GM12891 (cell line): ENCODE measurements around the gene MRPL38.

ENCODE experiments used
- DNase-seq: peaks from one replicate; pipeline ENCODE4 v3.0.0; 2011; ENCODE audit warnings: low spot score; ENCODE audit not compliant: insufficient read length
- FAIRE-seq: peaks from 2 replicates; lab custom pipeline; 2011; peaks lifted over from hg19 to GRCh38; lab: Jason Lieb, UNC
- PAX5 ChIP-seq: IDR thresholded peaks from 2 replicates; pipeline ENCODE4 v1.6.1; 2011; ENCODE audit warnings: low read length, moderate library complexity, mild to moderate bottlenecking; ENCODE audit not compliant: insufficient read depth, severe bottlenecking
- POLR2A ChIP-seq: IDR thresholded peaks from 2 replicates; pipeline ENCODE4 v1.6.1; 2011; ENCODE audit warnings: low read depth, low read length, control low read depth
- POLR2AphosphoS5 ChIP-seq: IDR thresholded peaks from 2 replicates; pipeline ENCODE4 v1.6.1; 2011; ENCODE audit warnings: low read depth, low read length, control low read depth
- POU2F2 ChIP-seq: IDR thresholded peaks from 2 replicates; pipeline ENCODE4 v1.6.1; 2011; ENCODE audit warnings: low read depth, mild to moderate bottlenecking, control low read depth, low read length, moderate library complexity
- SPI1 ChIP-seq: IDR thresholded peaks from 2 replicates; pipeline ENCODE4 v1.6.1; 2011; ENCODE audit warnings: low read depth, low read length, control low read depth
- TAF1 ChIP-seq: IDR thresholded peaks from 2 replicates; pipeline ENCODE4 v1.6.1; 2011; ENCODE audit warnings: low read depth, low read length, control low read depth

Gene MRPL38

DNA sequence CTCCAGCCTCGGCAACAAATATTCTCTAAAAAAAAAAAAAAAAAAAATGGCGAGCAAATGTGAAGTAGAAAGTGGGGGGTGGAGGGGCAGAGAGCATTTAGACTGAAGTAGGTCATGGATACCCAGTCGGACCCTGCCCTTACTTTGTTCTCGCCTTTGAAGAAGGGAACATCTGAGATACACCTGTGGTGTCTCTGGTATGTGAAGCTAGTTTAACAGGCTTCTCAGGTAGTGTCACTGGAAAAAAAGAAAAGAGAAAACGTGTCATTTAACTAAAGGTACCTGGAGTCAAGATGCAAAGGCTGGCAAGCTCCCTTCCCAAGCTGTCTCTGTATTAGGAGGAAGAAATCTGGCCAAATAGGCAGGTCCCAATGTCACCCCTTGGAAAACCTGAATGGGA lies 28.2 kb upstream of the MRPL38 start:
- DNase-seq (no peak), FAIRE-seq (no peak)
- TF ChIP-seq POLR2AphosphoS5 (no peak), POU2F2 (no peak), TAF1 (no peak)

DNA sequence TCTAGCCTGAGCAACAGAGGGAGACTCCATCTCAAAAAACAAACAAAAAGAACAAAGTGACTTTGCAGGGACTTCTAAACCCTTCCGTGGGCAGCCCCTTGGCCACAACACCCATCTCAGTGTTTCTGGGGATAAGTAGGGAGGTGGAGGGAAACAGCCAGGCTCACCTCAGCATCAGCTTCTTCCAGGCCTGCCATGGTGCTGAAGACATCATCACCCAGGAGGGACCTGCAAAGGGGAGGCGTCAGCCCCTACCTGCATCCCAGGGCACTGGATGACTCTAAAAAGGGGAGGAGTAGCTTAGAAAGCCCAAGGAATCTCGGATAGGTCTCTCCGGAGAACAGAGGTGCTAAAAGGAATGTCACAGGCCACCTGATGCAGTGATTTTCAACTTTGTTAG lies 26.4 kb upstream of the MRPL38 start:
- FAIRE-seq (no peak), DNase-seq (no peak)
- TF ChIP-seq TAF1, result no peak
- TF ChIP-seq SPI1, result no peak
- no peak for TF ChIP-seq POLR2AphosphoS5
- no peak for TF ChIP-seq POLR2A
- TF ChIP-seq PAX5, result no peak
- TF ChIP-seq POU2F2, result no peak

DNA sequence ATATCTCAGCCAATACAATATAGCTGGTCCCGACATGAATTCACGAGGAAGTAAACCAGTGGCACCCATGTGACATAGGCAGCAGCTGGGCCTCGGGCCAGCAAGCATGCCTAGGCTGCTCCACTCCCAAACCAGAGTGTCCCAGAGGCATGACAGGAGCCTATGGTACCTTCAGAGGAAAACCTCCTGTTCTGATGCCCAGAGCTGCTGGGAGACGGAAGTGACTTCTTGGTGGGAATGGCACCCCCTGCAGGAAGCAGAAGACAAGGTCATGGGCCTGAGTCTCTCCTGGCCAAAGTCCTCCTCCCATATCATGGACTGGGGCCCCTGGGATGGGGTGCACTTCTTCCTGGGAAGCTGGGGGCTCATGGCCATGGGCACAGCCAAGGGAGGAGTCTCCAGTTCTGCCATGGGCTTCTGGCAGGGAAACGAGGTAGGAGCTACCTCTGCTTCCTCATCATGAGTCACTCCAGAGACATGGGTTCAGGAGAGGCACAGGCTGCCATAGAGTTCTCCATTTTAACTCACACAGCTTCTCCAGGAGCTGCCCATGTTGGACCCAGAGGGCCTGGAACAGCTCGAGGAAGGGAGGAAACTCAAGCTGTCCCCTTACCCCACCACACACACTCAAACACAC lies 22.7 kb upstream of the MRPL38 start:
- peak; percentile 66 for DNase-seq
- peak; percentile 16 for FAIRE-seq
- TF ChIP-seq SPI1 (no peak), PAX5 (no peak), POLR2A (no peak), TAF1 (no peak), POU2F2 (no peak), POLR2AphosphoS5 (no peak)

DNA sequence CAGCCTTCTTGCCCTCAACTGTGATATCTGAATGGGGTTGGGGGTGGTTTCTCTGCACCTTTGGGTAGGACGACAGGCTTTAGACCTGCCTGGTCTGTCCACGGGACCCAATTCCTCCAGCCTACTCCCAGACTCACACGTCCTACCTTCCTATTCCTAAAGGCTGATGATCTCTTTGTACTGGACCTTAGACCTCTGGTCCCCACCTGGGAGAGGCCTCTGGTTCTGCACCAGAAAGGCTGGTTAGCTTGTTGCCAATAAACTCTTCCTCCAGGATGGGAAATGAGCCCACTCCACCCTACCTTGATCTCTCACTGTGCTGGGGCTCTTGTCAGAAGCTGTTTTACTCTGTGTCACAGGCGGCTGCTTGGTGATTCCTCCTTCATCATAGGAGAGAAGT lies 21.8 kb upstream of the MRPL38 start:
- TF ChIP-seq SPI1 (no peak), POU2F2 (no peak), TAF1 (no peak), POLR2A (no peak), POLR2AphosphoS5 (no peak), PAX5 (no peak)
- FAIRE-seq (no peak), DNase-seq (no peak)

DNA sequence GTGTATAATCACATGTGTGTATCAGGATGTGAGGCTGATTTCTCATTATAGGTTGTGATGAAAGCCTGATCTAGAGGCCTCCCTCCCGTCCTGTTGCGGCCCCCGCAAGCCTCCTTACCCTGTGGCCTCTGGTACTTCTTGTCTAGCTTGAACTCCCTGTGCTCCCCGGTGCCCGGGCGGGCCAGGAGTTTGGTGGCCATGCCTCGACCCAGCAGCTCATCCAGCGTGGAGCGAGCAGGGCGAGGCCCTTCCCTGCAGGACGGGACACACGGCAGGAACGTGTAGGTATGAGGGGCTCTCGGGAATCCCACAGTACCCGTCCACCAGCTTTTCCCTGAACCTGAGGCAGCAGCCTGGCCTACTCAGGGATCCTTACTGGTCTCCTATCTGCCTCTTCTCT lies 21.2 kb upstream of the MRPL38 start:
- no peak for DNase-seq
- no peak for FAIRE-seq
- no peak for TF ChIP-seq POLR2A
- TF ChIP-seq POU2F2, result no peak
- TF ChIP-seq TAF1, result no peak
- TF ChIP-seq POLR2AphosphoS5, result no peak
- no peak for TF ChIP-seq PAX5
- TF ChIP-seq SPI1, result no peak

DNA sequence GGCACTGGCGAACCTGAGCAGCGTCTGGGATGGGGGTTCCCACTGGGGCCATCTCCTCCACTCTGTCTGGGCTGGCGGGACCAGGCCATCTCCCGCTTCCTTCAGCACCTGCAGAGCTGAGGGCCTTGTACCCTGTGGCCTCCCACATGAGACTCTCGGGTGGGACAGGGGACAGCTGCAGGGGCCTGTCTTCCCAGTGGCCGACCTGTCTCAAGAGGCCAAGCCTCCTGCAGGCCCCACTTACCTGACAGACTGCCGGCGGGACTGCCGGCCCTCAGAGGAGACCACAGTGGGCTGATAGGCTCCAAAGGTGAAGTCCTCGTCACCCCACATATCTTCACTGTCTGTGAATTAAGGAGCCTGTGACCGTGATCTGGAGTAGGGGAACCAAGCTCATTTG lies 20.4 kb upstream of the MRPL38 start:
- TF ChIP-seq POLR2AphosphoS5 (no peak), SPI1 (no peak), POLR2A (no peak), PAX5 (no peak), TAF1 (no peak)
- DNase-seq, result no peak
- FAIRE-seq, result no peak

DNA sequence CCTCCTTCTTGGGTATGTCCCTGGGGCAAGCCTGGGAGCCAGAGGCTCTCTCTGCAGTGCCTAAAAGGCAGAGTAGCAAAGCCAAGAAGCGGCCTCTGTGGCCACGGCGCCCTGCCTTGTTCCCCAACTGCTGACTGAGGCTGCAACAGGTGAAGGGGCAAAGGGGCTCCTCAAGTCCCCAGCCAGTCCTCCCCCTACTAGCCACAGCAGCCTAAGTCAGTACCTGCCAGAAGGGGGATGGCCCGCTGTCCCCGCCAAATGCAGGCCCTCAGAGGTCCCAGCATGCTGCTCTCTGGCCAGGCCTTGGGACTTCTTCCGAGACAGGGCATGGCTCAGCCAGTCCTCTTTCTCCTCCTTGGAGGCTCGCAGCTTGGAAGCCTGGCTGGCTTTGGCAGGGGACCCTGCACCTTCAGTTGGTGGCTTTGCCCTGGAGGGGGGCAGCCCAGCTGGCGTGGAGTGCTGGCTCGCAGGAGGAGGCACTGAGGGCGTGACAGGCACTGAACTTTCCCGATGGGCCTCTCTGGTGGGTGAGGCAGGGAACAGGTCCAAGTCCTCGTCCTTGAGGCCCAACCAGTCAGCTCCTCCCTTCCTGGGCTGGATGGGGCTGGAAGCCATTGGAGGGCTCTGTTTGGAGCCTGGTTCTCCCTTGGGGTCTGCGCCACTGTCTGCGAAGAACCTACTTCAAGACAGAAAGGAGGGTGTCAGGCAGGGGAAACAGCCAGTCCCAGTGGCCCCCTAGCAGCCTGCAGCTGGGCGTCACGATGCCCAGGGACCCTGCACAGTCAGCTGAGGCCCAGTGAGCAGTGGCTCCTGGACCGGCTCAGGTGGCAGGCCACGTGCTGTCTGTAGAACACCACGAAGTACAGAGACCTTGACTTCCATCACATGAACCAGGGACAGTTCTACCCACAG lies 18.5 kb upstream of the MRPL38 start:
- TF ChIP-seq POU2F2 (no peak), PAX5 (no peak), POLR2AphosphoS5 (no peak), POLR2A (no peak), SPI1 (no peak)
- FAIRE-seq, result no peak
- no peak for DNase-seq

DNA sequence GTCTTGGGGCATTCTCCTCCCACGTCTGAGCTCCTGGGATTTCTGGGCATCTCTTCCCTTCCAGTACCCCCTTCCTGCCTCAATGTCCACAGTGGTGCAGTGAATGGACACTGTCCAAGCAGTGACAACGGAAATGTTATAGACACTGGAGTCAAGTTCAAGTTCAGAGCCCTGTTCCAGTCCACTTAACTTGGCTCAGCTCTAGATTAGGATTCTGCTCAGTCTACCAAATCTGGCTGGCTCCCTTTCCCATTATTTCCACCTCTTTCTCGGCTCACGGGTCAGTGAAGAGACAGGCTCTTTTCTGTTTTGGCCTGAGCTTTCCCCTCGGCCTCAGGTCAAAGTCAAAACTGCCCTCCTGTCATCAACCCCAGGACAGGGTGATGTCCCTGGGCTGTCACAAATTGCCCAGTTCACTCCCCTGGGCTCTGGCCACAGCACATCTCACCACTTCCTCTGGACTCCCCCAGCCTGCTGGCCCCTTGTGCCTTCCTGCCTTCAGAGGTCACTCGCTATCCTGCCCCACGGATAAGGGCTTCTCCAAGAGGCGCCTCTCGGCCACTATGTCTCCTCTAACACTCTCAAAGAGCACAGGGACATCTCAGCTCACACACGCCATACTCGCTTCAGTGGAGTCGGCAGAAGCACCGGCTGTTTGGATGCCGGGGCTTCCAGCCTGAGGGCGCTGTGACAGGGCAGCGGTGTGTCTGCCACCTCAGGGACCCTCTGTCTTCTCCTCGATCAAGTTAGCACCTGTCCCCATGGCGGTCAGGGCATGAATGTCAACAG lies 17.7 kb upstream of the MRPL38 start:
- no peak for FAIRE-seq
- no peak for TF ChIP-seq SPI1
- no peak for TF ChIP-seq POLR2A
- no peak for TF ChIP-seq POU2F2
- TF ChIP-seq PAX5, result no peak
- TF ChIP-seq TAF1, result no peak
- no peak for TF ChIP-seq POLR2AphosphoS5
- no peak for DNase-seq

DNA sequence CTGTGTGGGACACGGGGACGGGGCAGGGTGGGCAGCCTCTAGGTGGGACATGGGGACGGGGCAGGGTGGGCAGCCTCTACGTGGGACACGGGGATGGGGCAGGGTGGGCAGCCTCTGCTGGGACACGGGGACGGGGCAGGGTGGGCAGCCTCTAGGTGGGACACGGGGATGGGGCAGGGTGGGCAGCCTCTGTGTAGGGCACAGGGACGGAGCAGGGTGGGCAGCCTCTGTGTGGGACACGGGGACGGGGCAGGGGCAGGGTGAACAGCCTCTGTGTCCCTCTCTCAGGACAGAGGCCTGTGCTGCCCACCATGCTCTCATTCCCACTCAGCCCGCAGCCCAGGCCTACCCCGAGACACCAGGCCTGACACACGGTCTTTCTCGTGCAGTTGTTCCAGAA lies 16.9 kb upstream of the MRPL38 start:
- FAIRE-seq (no peak), DNase-seq (no peak)
- no peak for TF ChIP-seq POLR2A
- no peak for TF ChIP-seq POU2F2
- TF ChIP-seq POLR2AphosphoS5, result no peak
- TF ChIP-seq SPI1, result no peak
- TF ChIP-seq TAF1, result no peak
- no peak for TF ChIP-seq PAX5
